Right lobe of liver (tissue), 4 donors: ENCODE data around the gene DACH1.

Experiments used
- CTCF ChIP-seq, 4 donors: fragments of 200-600 bp in 3 of 4; fragments of 450-650 bp in 1 of 4; IDR thresholded peaks; one replicate each; pipeline versions ENCODE4 v1.5.1 to v1.8.0; 2016 to 2022; ENCODE audit warnings: antibody characterized with exemption in 4 of 4, mild to moderate bottlenecking in 2 of 4
- POLR2A ChIP-seq: fragments of 450-650 bp; IDR thresholded peaks from one replicate; pipeline ENCODE4 v1.6.1; 2017; ENCODE audit warnings: antibody characterized with exemption, mild to moderate bottlenecking
- donor health status: DM: no; HTN: no; CAD: no.
- donor health status: DM: no; HTN: no; CAD: no.
- donor health status: DM: no; HTN: yes; CAD: no.

DNA sequence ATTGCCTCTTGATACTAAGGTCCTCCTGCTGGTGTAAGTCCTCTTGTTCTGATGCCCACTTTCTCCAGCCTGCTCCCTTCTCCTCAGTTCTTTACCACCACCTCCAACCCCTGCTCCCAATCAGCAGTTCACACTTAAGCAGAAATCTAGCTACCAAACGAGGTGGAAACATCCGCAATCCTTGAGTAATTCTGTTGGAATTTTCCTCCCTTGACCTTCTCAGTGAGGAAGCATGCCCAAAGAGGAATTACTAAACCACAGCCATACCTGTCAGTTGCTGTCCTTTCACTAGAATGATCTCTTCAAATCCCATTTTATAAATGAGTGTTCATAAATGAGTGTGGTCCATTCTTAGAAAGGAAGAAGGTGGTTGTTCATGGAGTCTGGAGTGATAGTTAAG lies 289.9 kb downstream of the DACH1 start:
- TF ChIP-seq CTCF (IDR thresholded peaks at IDR 0.05) (no peak), POLR2A (no peak)
